Superior temporal gyrus (tissue), 1 donor: Measurements from ENCODE around the gene HOPX.
"Not testable (repeated sequence)": the region's sequence is repeated elsewhere in the genome, so short reads cannot be mapped to it uniquely, and the experiment has no call there.

Source experiments
- DNase-seq: peaks from one replicate; pipeline ENCODE4 v3.0.0-alpha.2; 2016; ENCODE audit errors: extremely low spot score

The HOPX gene, protein sequence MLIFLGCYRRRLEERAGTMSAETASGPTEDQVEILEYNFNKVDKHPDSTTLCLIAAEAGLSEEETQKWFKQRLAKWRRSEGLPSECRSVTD

DNA sequence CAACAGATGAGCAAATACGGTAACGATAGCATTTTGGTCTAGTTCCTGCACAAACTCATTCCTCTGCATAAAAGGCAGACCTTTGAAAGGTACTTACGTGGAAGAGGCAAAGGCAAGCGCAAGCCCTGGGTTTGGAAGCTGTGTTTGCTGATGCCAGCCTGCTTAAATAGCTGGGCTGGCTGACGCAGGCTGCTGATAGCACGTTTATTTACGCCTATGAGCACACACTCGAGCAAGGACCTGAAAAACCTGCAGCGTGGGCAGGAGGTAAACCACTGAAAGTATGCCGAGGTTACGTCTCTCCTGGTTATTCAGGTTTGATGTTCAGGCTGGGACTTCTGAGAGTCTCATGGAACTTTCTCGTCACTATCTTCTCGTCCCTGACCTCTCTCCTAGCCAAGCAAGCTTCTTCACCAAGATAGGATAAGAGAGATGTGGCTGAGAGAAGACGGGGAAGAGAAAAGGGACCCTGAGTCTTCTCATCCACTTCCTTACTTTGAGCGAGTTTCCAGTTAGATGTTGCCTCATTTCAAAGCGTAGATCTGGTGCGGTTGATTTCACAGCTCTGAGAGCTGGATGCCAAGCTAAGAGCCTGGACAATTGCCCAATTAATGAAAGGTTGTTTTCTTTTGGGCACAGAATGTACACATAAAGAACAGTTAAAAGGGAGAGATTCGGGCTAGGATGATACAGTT lies at the start of gene HOPX:
Gene HOPX, minus strand, starts transcription at position 139 of the 695 bp plus-strand sequence. CDS start 23,480 bp downstream, outside the sequence.
- DNase-seq = peak; percentile 53

DNA sequence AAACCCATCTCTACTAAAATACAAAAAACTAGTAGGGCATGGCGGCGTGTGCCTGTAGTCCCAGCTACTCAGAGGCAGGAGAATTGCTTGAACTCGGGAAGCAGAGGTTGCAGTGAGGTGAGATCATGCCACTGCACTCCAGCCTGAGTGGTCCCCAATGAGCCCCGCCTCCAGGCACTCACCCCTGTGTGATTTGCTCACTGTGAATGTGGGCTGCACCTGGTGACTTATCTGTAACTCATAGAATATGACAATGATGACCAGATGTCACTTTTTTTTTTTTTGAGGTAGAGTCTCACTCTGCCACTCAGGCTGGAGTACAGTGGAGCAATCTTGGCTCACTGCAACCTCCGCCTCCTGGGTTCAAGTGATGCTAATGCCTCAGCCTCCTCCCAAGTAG lies 49.0 kb upstream of the HOPX start:
- no peak for DNase-seq

DNA sequence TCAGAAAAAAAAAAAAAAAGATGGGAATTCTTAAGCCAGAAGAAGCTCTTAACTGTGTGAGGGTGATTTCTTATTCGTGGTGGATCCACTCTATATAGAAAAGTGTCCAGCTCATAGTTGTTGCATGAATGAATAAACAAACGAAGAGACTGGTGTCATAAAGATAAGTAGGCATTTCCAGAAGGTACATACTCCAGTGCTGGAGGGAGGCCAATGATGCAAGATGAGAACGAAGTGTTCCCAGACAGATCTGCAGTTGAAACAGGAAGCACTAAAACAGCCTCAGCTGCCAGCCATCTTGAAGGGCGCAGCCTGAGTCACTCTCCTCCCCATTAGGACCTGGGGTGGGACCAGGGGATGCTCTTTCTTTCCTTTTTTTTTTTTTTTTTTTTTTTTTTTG lies 47.4 kb upstream of the HOPX start:
- peak; percentile 44 for DNase-seq

GRCh38 chr4:56727150-56727549 lies 46.1 kb upstream of the HOPX start:
- DNase-seq = no peak

DNA sequence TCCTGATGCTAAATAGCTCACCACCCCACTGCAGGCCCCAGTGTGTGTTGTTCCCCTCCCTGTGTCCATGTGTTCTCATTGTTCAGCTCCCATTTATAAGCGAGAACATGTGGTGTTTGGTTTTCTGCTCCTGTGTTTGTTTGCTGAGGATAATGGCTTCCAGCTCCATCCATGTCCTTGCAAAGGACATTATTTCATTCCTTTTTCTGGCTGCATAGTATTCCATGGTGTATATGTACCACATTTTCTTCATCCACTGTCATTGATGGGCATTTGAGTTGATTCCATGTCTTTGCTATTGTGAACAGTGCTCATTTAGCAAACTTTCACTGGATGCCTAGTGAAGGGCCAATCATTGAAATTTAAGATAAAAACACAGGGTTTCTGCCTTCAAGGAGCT lies 45.5 kb upstream of the HOPX start:
- not testable (repeated sequence) for DNase-seq

DNA sequence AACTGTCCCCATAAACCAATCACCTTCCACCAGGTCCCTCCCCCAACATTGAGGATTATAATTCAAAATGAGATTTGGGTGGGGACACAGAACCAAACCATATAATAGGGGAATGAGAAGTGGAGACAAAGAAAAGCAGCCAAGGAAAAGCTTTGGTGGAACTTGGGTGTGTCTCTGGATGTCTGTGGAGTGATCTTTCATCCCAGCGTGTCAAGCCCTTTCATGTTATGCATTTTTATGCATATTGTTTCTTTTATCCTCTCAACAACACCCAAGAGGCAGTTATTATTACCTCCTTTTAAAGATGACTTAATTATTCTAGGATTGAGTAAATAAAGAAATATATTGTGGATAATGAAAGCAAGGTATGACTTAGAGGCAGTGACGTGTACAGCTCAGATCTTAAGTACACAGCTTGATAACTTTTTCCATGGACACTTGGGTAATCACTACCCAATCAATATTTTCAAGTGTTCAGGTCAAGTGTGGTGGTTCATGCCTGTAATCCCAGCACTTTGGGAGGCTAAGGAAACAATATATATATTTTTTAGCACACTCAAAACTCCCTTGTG lies 42.6 kb upstream of the HOPX start:
- DNase-seq = no peak

- no peak for DNase-seq
These were observed 42.1 kb upstream of the HOPX start for GRCh38 chr4:56723201-56723605.

- DNase-seq = no peak
These were observed 27.1 kb upstream of the HOPX start for GRCh38 chr4:56708146-56708545.

- no peak for DNase-seq
These were observed 24.9 kb upstream of the HOPX start for GRCh38 chr4:56705966-56706365.

DNA sequence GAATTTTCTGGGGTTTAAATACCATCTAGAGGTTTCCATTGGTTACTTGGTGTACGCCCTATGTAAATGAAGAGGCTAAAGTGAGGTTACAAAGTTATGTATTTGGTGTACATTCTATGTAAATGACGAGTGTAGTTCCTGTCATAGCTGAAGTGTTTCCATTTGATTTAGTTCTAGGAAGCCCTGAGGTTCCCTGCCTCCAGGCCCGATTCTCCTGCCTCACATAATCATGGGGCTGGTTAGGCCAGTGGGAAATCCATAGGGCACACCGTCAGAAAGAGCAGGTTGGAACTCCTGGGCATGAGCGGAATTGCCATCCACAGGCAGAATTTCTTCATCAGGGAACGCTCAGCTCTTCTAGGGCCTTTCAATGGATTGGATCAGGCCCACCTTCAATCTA lies 24.2 kb upstream of the HOPX start:
- DNase-seq = no peak

DNA sequence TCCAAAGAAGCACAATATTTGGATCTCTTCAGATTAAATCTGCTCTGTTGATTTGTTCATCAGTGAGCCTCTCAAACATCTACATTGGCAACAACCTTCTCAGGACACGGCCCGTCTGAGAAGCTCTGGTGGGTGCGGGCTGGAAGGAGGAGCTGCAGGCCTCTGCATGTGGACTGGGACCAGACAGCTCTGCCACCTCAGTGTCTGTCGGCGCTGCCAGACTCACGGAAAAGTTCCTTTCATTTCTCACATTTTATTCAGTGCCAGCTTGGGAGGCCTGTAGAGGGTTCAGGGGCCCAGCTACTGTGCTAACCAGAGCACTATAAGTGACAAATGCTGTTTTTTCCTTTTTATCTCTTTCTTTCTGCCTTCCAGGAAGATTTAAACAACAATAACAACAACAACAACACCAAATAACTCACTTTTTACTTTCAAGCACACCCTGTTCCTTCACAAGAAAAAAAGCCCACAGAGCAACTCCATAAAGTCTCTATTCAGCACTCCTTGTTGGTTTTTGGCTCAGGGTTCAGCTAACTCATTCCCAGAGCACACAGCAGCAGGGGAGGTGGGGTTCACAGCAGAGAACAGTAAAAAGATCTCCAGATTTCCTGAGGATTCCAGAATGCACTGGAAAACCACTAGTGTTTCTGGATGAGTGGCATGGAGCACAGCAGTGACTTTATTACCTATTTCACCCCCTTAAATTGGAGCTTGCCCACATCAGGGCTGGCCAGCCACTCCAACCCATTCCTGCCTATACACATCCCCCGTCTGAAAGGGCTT lies 23.2 kb upstream of the HOPX start:
- DNase-seq = no peak

- no peak for DNase-seq
These were observed 22.3 kb upstream of the HOPX start for GRCh38 chr4:56703378-56703777.

DNA sequence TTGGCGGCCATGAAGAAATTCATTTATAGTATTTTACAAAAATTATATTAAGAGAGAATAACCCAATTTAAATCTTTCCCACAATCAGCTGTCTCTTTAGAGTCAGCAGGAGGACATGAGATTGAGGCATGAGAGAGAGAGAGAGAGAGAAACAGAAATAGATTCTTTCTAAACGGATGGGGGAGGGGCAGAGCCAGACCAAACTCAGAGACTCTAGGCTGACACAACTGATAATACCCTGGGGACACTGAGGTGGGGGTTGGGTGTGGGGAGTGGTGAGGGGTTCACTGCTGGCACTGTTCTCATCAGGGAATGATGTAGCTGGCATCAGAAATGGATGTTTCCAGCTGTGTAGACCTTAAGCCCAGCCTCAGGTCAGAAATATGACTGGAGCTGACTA lies 20.5 kb upstream of the HOPX start:
- no peak for DNase-seq

GRCh38 chr4:56701161-56701480 lies 20.0 kb upstream of the HOPX start:
- no peak for DNase-seq

- DNase-seq = no peak
These were observed 18.5 kb upstream of the HOPX start for GRCh38 chr4:56699537-56700105.

- DNase-seq = no peak
These were observed 17.2 kb upstream of the HOPX start for GRCh38 chr4:56698329-56698728.

DNA sequence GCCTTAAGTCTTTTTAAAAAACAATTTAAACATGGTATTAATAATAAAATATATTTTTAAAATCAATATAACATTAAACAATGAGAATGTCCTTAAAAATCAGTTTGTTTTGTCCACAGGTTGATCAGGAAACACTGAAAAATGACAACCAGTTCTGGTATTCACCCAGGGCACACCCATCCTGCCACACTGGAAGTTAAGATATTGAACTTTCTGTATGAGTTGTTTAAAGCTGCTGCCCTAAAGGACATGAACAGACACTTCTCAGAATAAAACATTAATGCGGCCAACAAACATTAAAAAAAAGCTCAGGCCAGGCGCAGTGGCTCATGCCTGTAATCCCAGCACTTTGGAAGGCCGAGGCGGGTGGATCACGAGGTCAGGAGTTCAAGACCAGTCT lies 15.0 kb upstream of the HOPX start:
- DNase-seq = no peak

DNA sequence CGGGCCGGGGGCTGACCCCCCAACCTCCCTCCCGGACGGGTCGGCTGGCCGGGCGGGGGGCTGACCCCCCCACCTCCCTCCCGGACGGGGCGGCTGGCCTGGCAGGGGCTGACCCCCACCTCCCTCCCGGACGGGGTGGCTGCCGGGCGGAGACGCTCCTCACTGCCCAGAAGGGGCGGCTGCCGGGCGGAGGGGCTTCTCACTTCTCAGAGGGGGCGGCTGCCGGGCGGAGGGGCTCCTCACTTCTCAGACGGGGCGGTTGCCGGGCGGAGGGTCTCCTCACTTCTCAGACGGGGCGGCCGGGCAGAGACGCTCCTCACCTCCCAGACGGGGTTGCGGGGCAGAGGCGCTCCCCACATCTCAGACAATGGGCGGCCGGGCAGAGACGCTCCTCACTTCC lies 12.4 kb upstream of the HOPX start:
- DNase-seq = not testable (repeated sequence)

DNA sequence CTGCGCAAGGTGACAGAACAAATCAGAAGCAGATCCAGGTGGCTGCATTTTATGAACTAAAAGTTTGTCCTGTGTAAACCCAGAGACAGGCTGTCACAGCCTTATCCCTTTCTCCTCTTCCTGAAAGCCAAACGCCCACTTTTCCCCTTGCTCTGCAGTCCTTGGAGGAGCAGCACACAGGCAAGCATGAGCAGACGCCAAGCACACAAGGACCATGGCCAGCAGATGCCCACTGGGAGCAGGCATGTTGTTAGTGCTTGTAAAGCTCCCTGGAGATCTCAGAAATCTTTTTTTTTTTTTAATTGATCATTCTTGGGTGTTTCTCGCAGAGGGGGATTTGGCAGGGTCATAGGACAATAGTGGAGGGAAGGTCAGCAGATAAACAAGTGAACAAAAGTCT lies 11.5 kb upstream of the HOPX start:
- no peak for DNase-seq

GRCh38 chr4:56691425-56691824 lies 10.3 kb upstream of the HOPX start:
- no peak for DNase-seq

GRCh38 chr4:56690393-56690792 lies 9.3 kb upstream of the HOPX start:
- DNase-seq = no peak

- DNase-seq = no peak
These were observed 8.3 kb upstream of the HOPX start for GRCh38 chr4:56689201-56689969.
